Activated CD4-positive, alpha-beta T cell treated with anti-CD3 and anti-CD28 coated beads, Interleukin-2, amount 50 U/mL, for 24 hours (primary cell): ENCODE data around the gene CTAG2.
"Not testable (repeated sequence)": the region's sequence is repeated elsewhere in the genome, so short reads cannot be mapped to it uniquely, and the experiment has no call there.

Source experiments
- DNase-seq, 2 donors: peaks; one replicate each; pipeline ENCODE4 v3.0.0-alpha.2; 2020; ENCODE audit warnings: low read depth in 1 of 2, low spot score in 1 of 2

CTAG2 gene

DNA sequence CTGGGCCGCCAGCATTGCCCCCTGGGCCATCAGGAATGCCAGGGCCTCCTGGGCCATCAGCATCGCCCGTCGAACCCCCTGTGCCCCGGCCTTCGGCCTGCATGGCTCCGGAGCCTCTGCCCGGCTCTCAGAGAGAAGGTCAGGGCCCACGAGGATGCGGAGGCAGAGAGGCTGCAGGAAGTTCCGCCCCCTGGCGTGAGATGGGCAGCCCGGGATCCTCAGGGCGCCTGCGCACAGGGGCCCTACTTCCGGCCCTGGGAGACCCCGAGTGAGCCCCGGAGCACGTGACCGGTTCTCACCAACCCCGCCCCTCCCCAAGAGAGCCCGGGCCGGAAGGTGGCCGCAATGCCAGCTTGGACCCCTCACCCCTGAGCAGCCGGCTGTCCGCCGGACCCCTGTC is at the start of gene CTAG2:
CTAG2 (minus strand) TSS at position 167 of the 400 bp plus-strand sequence; CDS start at position 103, 64 bp downstream.
- DNase-seq: not testable (repeated sequence)

DNA sequence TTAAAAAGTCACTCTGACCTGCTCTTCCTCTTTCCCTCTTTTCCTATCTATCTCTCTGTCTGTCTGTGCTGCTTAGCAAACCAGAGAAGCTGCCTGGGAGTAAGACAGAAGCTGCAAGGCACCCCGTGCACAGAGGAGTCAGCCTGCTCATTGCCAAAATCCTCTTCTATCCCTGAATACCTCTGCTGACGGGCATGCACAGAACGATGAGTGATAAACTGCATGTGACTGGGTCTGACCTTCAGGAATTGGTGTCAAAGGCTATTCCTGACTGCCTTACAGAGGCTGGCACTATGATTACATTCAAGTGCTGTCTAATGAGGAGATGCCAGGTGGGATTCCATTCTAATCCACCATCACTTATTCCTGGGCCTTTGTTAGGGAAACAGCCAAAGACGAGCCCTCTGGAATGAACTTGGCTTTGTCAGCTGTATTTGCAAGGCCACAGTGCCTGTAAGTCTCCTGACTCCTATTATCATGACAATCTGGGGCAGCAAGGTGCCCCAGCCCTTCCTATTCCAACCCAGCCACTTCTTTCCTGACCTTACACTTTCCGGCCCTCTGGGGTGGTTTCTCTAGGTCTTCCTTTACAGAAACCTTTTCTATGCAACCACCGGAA is 45.4 kb upstream of the CTAG2 start:
- DNase-seq: no peak

DNA sequence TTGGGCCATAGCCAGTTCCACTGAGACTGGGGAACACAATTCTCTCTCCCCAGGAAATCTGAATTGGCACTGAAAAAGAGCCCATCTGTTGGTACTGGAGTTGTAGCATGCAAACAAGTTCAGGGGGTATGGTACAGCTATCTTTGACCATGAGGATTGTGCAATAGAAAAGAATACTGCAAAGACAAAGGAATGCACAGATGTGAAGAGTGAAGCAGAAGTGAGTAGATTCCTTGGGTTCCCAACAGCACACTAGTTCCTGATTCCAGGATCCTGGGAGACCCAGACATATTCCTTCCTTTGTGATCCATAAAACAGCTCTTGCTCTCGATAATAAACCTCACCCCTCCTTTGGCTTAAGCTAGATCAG is 43.3 kb upstream of the CTAG2 start:
- DNase-seq: no peak

DNA sequence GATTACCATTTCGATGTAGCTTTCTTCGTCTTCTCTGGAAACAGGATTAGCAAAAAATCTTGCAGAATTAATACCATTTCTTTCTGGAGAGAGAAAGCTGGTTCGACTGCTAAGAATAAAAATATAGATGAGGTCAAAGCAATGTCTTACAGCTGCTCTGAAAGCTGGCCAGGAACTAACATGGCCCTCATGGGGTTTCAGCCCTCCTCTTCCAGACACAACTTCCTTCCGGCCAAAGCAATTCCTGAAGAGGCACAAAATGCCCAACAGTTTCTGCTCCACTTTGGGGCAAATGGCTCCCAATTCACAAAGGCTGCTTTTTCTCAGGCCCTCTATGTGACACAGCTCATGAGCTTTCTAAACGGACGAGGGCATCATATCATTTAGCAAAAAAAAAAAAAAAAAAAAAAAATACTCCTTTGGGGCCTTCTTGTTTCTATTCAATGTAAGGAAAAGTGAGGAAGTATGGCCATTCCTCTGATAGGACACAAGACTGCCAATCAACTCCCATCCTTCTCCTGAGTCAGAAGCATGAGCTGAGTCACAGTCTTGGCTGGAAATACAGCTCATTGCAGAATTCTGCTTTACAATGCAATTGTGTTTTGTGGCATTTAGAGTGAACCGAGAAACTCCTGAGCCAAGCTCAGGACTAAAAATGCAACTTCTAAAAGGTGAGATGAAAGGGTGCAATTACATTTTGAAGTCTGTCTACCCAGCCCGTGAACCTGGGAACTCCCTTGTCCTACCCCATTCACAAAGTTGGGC is 42.7 kb upstream of the CTAG2 start:
- no peak for DNase-seq

DNA sequence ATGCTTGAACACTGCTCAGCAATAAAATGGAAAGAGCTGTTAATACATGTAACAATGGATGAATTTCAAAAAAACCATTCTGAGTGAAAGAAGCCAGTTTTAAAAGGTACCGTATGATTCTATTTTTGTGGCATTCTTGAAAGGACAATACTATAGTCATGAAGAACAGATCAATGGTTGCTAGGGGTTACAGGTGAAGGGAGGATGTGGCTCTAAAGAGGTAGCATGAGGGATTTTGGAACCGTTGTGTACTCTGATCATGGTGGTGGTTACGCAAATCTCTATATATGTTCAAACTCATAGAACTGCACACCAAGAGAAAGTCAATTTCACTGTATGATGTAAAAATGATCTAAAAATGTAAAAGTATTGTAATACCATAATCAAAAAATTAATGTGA is 40.0 kb upstream of the CTAG2 start:
- no peak for DNase-seq

DNA sequence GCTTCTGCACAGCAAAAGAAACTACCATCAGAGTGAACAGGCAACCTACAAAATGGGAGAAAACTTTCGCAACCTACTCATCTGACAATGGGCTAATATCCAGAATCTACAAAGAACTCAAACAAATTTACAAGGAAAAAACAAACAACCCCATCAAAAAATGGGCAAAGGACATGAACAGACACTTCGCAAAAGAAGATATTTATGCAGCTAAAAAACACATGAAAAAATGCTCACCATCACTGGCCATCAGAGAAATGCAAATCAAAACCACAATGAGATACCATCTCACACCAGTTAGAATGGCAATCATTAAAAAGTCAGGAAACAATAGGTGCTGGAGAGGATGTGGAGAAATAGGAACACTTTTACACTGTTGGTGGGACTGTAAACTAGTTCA is 37.1 kb upstream of the CTAG2 start:
- DNase-seq: not testable (repeated sequence)

DNA sequence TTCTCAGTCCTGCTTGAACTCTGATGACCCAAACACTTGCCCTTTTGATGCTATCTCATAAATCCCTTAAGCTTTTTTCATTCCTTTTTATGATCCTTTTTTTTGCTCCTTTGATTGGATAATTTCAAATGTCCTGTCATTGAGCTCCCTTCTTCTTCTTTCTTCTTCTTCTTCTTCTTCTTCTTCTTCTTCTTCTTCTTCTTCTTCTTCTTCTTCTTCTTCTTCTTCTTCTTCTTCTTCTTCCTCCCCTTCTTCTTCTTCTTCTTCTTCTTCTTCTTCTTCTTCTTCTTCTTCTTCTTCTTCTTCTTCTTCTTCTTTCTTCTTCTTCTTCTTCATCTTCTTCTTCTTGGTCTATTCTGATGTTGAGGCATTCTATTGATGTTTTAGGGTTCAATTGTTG is 18.7 kb upstream of the CTAG2 start:
- DNase-seq: not testable (repeated sequence)

DNA sequence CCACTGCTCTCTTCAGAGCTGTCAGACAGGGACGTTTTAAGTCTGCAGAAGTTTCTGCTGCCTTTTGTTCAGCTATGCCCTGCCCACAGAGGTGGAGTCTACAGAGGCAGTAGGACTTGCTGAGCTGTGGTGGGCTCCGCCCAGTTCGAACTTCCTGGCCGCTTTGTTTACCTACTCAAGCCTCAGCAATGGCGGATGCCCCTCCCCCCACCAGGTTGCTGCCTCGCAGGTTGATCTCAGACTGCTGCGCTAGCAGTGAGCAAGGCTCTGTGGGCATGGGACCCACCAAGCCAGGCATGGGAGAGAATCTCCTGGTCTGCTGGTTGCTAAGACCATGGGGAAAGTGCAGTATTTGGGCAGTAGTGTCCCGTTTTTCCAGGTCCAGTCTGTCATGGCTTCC is 17.5 kb upstream of the CTAG2 start:
- DNase-seq: not testable (repeated sequence)

DNA sequence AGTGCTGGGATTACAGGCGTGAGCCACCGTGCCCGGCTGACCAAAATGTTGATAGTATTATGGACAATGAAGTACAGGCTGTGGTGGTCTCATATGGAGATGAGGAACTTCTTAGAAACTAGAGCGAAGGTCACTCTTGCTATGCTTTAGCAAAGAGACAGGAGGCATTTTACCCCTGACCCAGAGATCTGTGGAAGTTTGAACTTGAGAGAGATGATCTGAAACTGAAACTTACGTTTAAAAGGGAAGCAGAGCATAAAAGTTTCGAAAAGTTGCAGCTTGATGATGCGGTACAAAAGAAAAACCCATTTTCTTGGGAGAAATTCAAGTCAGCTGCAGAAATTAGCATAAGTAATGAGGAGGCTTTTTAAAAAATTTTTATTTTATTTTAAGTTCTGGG is 8.5 kb upstream of the CTAG2 start:
- no peak for DNase-seq

DNA sequence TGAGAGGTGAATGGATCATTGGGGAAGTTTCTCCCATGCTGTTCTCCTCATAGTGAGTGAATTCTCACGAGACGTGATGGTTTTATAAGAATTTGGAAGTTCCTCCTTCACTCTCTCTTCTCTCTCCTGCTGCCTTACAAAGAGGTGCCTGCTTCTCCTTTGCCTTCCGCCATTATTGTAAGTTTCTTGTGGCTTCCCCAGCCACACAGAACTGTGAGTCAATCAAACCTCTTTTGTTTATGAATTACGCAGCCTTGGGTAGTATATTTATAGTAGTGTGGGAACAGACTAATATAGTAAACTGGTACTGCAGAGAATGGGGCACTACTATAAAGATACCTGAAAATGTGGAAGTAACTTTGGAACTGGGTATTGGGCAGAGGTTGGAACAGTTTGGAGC is 7.8 kb upstream of the CTAG2 start:
- DNase-seq: no peak

DNA sequence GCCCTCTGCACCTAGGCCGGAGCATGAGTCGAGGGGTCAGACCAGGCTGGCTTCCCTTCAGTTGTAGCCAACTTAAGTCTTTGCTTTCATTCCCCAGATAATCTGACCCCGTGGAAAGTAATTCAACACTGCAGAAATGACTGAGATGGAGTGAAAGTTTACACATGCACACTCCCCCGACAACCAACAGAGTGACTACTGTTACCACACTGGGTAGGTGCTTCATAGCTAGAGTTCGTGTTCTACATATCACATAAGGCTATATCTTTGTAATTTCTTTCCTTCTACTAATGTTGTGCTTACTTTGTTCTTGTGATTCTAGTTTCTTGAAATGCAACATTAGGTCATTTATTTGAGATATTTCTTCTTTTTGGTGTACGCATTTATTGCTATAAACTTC is 7.2 kb upstream of the CTAG2 start:
- no peak for DNase-seq

DNA sequence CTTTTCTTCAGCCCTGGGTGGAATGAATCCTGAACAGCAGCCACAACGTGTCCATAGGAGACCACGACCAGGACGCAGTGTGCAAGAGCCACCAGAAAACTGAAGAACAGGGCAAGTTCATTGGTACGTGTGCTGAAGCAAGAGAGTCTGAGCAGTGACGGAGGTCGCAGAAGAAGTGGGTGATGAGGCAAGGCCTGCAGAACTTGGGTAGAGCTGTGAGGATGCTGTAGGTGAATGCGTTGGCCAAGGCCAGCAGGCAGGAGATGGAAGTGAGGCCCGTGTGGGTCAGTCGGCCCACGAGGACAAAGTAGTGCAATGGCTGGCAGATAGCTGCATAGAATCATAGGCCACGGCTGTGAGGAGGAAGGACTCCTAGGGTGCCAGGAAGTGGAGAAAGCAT is 5.6 kb upstream of the CTAG2 start:
- DNase-seq: no peak

DNA sequence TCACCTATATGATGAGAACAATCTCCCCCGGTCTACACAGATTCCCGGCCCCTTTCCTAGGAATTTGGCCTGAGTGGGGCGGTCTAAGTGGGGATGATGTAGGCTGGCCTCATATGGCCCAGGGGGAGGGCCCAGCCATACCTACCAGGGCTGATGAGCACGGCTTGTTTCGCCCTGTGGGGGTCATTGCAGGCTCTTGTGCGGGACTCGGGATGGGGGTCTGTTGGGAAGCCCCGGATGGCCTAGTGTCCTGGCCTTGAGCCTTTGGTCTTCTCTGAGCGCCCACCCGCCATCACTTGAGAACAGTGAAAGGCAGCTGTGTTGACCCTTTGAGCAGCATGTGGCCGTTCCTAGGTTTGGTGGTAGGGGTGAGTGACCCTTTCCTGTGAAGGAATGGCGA is 4.8 kb upstream of the CTAG2 start:
- DNase-seq: no peak

DNA sequence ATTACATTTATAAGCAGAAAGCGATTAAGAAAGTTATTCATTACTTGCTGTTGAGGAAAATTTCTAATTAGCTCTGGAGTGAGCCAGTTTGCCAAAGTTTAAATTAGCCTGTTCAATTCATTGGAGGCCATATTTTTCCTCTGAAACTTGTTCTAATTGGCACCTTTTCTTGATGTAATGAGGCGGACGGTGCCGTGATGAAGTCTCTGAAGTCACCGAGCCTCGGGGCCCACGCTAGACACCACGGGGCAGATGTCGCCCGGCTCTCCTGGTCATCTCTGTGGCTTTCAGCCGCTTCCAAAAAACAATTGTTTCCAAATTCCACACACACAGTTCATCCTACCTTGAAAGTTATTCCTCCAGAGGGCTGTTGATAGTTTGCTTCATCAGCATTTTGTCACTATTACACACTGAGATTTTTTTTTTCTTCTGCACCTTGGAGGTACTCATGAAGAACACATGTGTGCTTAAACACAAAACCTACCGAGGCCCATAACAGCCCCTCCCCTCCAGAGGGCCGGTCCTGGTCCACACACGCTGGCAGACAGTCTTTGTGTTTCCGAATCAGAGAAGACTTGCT is 3.9 kb upstream of the CTAG2 start:
- no peak for DNase-seq

DNA sequence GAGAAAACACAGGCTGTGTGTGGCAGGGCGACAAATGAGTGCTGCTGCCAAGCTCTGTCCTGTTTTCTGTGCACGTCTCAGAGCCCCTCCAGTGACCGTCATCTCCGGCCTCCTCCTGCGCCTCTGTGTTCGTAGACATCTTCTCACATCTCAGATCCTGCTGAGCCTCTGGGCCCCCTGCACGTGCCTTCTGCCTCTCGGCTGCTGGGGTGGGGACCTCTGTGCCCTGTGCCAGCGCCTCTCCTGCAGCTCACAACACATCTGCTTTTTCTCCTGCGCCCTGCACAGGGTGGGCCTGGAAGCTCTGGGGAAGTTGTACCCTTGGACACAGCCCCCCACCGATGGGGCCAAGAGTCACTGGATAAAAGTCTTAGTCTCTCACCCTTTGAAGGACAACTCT is 2.4 kb upstream of the CTAG2 start:
- no peak for DNase-seq

DNA sequence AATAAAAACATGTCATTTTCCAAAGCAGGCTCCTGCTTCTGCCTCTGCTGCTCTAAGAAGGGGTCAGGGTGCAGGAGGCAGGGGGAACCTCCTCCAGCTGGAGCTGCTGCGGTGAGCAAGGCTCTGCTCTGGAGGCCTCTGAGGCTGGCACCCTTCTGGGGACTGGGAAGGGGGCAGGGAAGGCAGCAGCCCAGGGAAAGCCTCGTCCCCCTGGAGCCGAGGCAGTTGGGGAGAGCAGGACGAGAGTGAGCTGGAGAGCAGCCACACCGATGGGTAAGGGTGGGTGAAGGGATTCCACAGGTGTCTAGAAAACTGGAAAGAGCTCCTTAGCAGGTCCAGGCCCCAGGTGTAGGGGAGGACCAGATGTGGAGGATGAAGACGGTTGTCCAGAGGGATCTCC is 2.0 kb upstream of the CTAG2 start:
- DNase-seq: no peak

DNA sequence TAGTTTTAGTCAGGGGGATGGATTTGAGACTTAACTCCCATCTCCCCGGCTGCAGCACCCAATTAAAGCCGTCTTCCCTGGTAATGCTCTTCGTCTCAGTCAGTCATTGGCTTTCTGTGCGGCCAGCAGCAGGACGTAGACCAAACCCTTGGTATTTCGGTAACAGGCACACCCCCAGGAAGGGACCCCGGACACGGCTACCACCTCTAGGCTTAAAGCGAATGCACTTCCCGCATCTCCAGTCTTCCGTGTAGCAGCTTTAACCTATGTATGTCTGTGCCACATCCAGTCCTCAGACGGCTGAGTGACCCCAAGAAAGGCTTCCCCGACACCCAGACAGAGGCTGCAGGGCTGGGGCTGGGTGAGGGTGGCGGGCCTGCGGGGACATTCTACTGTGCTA is 1.5 kb upstream of the CTAG2 start:
- no peak for DNase-seq

DNA sequence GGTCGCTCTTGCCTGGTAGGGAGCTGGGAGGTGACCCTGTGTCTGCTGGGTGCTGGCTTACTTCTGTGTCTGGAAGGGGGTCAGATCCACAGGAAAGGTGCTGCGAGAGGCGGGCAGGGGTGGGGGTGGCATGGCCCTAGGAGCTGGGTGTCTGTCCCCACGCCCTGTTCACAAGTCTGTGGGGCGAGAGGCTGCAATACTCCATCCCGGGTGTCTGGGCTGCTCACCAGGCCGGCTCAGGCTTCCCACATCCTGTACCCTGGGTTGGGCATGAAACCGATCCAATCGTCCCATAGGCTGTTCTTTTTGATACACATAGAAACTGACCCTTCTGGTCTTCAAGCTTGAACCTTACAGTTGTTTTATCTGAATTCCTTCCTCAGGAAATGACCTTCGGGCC is 993 bp upstream of the CTAG2 start:
- no peak for DNase-seq

DNA sequence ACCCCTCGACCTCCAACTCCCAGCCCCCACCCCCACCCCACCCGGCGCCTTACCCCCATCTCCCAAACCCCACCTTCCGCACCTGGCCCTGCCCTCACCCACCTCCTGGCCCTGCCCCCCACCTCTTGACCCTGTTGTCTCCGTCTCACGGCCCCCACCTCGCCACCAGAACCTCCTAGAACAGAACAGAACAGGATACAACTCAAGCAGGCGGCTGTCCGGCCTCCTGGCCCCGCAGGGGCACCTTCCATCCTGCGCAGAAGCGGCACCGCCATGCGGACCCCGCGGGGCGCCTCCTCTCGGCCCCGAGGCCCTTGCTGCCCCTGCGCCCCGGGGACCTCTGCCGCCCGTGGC is 354 bp downstream of the CTAG2 start:
- DNase-seq: no peak

DNA sequence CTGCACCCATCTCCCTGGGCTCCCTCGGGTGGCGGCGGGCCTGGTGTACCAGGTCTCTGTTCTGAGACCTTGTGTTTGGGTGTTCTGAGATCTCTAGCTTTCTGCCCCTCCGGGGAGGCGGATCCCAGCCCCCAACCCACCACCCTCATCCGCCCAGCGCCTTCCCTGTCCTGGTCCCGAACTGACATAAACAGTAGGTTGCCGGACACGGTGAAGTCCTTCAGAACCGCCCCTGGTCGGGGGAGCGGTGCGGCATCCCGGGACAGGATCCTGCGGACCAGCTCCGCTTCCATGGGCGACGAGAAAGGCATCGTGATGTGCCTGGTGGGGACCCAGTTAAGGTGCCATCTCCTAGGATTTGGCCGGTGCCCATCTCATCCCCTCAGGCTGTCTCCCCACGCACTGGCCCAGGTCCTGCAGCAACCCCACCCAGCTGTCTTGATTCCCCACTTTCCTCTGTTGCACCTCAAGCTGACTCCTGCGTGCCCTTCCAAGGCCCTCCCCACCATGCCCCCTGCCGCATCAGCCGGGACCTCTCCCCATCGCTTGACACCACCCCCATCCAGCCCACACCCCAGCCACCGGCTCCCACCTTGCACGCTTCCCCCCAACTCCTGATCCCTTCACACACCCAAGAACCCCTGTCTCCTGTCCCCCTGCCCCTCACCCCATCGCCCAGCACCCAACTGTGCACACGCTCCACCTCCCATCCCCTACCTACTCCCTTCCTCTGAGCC is 900 bp downstream of the CTAG2 start:
- DNase-seq: no peak

DNA sequence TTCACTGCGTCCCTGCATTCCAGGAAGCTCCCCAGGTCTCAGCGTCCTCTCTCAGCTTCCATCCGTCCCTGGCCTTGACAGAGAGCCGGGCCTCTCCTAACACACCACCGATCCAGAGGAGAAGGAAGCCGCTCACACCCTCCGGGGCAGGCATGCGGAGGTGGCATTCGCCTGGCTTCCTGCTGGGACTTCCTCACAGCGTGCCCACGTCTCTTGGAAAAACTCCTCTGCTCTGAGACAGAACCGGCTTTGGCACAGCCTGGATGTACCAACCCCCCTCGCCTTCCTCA is 3.2 kb downstream of the CTAG2 start:
- no peak for DNase-seq

DNA sequence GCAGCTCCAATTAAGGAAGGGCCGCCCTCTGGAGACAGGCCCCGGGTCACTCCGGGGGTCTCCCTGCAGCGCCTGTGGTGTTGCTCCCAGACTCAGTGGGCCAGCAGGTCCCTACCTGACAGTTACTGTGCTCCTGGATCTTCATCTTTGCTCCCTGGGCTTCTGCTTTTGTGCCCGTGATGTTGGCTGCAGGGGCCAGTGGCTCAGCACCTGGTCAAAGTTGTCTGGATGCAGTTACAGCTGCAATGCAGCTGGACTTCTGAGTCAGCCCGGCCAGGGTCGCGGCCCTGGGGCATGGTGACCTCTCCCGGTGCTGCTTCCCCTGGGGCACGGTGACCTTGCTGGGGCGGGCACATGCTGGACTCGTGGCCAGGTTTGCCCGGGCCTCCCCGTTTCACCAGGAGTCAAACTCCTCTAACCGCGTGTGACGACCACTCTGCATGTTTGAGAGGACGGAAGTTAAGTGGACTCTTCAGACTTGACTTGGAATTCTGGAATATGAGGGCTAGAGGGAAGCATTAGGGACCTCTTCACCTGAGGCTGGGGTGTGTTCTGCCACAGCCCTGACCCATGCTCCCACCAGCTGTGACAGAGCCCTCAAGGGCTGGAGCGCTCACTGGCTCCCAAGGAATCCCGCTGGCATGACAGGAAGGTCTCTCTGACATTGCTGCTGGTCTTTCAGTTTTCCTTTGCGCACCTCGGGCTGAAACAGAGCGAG is 3.7 kb downstream of the CTAG2 start:
- DNase-seq: no peak
